BE2C (cell line): Measurements from ENCODE around the gene CTAG2.
"Not testable (repeated sequence)": the region's sequence is repeated elsewhere in the genome, so short reads cannot be mapped to it uniquely, and the experiment has no call there.

ENCODE experiments used
- DNase-seq: peaks from one replicate; pipeline ENCODE4 v3.0.0-alpha.2; 2020
- H3K27me3 ChIP-seq: fragments of 250-450 bp; sonication (Bioruptor Pico); 2 replicates; pipeline ENCODE4 v1.5.1; 2020; ENCODE audit warnings: mild to moderate bottlenecking
- H3K36me3 ChIP-seq: fragments of 250-450 bp; sonication (Bioruptor Pico); 2 replicates; pipeline ENCODE4 v1.5.1; 2020; ENCODE audit warnings: mild to moderate bottlenecking
- H3K4me1 ChIP-seq: fragments of 250-450 bp; sonication (Bioruptor Pico); 2 replicates; pipeline ENCODE4 v1.5.1; 2020
- H3K4me3 ChIP-seq: 2 replicates; pipeline ENCODE4 v1.5.1; 2011; ENCODE audit warnings: low read depth, low read length
- H3K9me3 ChIP-seq: fragments of 250-450 bp; sonication (Bioruptor Pico); 2 replicates; pipeline ENCODE4 v1.5.1; 2020
- TF ChIP-seq, protein P1 (sequence below): IDR thresholded peaks from 2 replicates; pipeline ENCODE4 v1.5.1; 2012; ENCODE audit warnings: mild to moderate bottlenecking, low read depth, low read length

The CTAG2 gene

DNA sequence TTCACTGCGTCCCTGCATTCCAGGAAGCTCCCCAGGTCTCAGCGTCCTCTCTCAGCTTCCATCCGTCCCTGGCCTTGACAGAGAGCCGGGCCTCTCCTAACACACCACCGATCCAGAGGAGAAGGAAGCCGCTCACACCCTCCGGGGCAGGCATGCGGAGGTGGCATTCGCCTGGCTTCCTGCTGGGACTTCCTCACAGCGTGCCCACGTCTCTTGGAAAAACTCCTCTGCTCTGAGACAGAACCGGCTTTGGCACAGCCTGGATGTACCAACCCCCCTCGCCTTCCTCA, 3.2 kb downstream of the CTAG2 start:
- H3K4me1 ChIP-seq: no peaks in the 10 kb centered on the region

GRCh38 chrX:154649503-154650220, 3.7 kb downstream of the CTAG2 start:
- no peak overlapping the region for H3K4me3 ChIP-seq
- H3K4me1 ChIP-seq: no peaks in the 10 kb centered on the region
- DNase-seq: no peak
- no peaks in the 10 kb centered on the region for H3K36me3 ChIP-seq
- H3K9me3 ChIP-seq: no peaks in the 10 kb centered on the region
- no peaks in the 10 kb centered on the region for H3K27me3 ChIP-seq
- TF ChIP-seq, protein P1, sequence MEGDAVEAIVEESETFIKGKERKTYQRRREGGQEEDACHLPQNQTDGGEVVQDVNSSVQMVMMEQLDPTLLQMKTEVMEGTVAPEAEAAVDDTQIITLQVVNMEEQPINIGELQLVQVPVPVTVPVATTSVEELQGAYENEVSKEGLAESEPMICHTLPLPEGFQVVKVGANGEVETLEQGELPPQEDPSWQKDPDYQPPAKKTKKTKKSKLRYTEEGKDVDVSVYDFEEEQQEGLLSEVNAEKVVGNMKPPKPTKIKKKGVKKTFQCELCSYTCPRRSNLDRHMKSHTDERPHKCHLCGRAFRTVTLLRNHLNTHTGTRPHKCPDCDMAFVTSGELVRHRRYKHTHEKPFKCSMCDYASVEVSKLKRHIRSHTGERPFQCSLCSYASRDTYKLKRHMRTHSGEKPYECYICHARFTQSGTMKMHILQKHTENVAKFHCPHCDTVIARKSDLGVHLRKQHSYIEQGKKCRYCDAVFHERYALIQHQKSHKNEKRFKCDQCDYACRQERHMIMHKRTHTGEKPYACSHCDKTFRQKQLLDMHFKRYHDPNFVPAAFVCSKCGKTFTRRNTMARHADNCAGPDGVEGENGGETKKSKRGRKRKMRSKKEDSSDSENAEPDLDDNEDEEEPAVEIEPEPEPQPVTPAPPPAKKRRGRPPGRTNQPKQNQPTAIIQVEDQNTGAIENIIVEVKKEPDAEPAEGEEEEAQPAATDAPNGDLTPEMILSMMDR: no peak

More for the DNA sequence above, 3.2 kb downstream of the CTAG2 start:
- TF ChIP-seq, protein P1: no peak
- Histone ChIP-seq H3K4me3 (no peak overlapping the region), H3K9me3 (no peaks in the 10 kb centered on the region), H3K27me3 (no peaks in the 10 kb centered on the region), H3K36me3 (no peaks in the 10 kb centered on the region)
- DNase-seq: no peak

- no peak for DNase-seq
- H3K27me3 ChIP-seq: no peaks in the 10 kb centered on the region
- H3K4me3 ChIP-seq: no peak overlapping the region
- TF ChIP-seq, protein P1: no peak
- no peaks in the 10 kb centered on the region for H3K9me3 ChIP-seq
- H3K4me1 ChIP-seq: no peaks in the 10 kb centered on the region
- H3K36me3 ChIP-seq: no peaks in the 10 kb centered on the region
Measured at GRCh38 chrX:154648931-154649330, 4.4 kb downstream of the CTAG2 start.

- not testable (repeated sequence) for H3K4me1 ChIP-seq, H3K36me3 ChIP-seq, DNase-seq, H3K9me3 ChIP-seq, H3K27me3 ChIP-seq, H3K4me3 ChIP-seq
Measured at GRCh38 chrX:154645745-154646378, 7.5 kb downstream of the CTAG2 start.

- not testable (repeated sequence) for H3K4me3 ChIP-seq, H3K36me3 ChIP-seq, DNase-seq, H3K9me3 ChIP-seq, H3K4me1 ChIP-seq, H3K27me3 ChIP-seq
Measured at GRCh38 chrX:154643708-154644107, 9.7 kb downstream of the CTAG2 start.

DNA sequence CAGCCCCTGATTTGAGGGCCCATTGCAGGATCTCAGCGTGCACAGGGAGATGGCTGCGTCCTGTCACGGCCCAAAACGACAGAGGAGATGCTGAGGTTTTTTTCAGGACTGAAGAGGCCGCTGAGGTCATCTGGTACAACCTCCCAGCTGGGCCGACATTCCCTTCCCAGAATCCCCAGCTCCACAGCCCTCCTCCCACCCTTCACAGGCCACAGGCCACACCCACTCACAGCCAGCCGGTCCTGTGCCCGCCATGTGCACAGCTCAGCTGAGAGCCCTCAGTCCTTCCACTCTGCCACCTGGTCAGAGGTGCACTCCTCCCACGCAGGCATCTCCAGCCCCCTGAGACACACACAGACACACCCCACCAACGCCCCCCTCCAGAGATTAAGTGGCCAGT, 11.6 kb downstream of the CTAG2 start:
- not testable (repeated sequence) for H3K36me3 ChIP-seq, H3K4me3 ChIP-seq, H3K27me3 ChIP-seq, DNase-seq, H3K9me3 ChIP-seq, H3K4me1 ChIP-seq

DNA sequence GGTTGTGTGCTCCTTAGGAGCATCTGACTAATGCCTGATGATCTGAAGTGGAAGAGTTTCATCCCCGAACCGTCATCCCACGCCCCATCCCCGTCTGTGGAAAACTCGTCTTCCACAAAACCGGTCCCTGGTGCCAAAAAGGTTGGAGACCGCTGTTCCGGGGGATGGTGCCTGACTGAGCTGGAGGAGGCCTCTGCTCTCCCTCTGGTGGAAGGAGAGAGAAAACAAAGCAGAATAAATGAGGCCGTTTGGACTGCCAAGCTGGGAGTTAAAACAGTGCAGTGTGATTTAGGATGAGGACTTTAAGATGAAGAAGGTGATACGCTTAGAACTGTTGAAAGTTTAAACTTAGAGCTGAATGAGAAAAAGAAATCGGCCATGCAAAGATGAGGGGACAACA, 19.7 kb downstream of the CTAG2 start:
- H3K4me3 ChIP-seq, H3K4me1 ChIP-seq, H3K36me3 ChIP-seq, DNase-seq, H3K9me3 ChIP-seq, H3K27me3 ChIP-seq: not testable (repeated sequence)

GRCh38 chrX:154630949-154631348, 22.4 kb downstream of the CTAG2 start:
- H3K9me3 ChIP-seq, H3K4me3 ChIP-seq, DNase-seq, H3K27me3 ChIP-seq, H3K4me1 ChIP-seq, H3K36me3 ChIP-seq: not testable (repeated sequence)

GRCh38 chrX:154628960-154629359, 24.4 kb downstream of the CTAG2 start:
- H3K4me1 ChIP-seq, H3K4me3 ChIP-seq, H3K36me3 ChIP-seq, H3K27me3 ChIP-seq, H3K9me3 ChIP-seq, DNase-seq: not testable (repeated sequence)

GRCh38 chrX:154620767-154621414, 32.5 kb downstream of the CTAG2 start:
- H3K4me1 ChIP-seq, H3K27me3 ChIP-seq, DNase-seq, H3K36me3 ChIP-seq, H3K9me3 ChIP-seq, H3K4me3 ChIP-seq: not testable (repeated sequence)

GRCh38 chrX:154619182-154619581, 34.2 kb downstream of the CTAG2 start, which contains the start of gene CTAG1B:
Gene CTAG1B, minus strand, starts transcription at chrX:154619282. Its CDS starts 64 bp downstream, at chrX:154619218.
- H3K27me3 ChIP-seq, DNase-seq, H3K4me3 ChIP-seq, H3K9me3 ChIP-seq, H3K36me3 ChIP-seq, H3K4me1 ChIP-seq: not testable (repeated sequence)

GRCh38 chrX:154613586-154613985, 39.8 kb downstream of the CTAG2 start:
- not testable (repeated sequence) for H3K4me1 ChIP-seq, H3K36me3 ChIP-seq, H3K27me3 ChIP-seq, H3K9me3 ChIP-seq, H3K4me3 ChIP-seq, DNase-seq

GRCh38 chrX:154611146-154611545, 42.2 kb downstream of the CTAG2 start:
- not testable (repeated sequence) for H3K4me3 ChIP-seq, H3K9me3 ChIP-seq, H3K4me1 ChIP-seq, H3K27me3 ChIP-seq, H3K36me3 ChIP-seq
- DNase-seq: peak; percentile 19
